GM10266 (cell line): Measurements from ENCODE around the gene C2.
"Not testable (repeated sequence)": the region's sequence is repeated elsewhere in the genome, so short reads cannot be mapped to it uniquely, and the experiment has no call there.

ENCODE experiments used
- DNase-seq: peaks from one replicate; pipeline ENCODE4 v3.0.0; 2012; ENCODE audit errors: extremely low spot score
- TF ChIP-seq, protein P1 (sequence below): IDR thresholded peaks from 2 replicates; pipeline ENCODE4 v1.5.1; 2012; ENCODE audit warnings: mild to moderate bottlenecking, low read depth; ENCODE audit not compliant: control insufficient read depth, insufficient read depth; ENCODE audit errors: missing control alignments

The C2 gene

DNA sequence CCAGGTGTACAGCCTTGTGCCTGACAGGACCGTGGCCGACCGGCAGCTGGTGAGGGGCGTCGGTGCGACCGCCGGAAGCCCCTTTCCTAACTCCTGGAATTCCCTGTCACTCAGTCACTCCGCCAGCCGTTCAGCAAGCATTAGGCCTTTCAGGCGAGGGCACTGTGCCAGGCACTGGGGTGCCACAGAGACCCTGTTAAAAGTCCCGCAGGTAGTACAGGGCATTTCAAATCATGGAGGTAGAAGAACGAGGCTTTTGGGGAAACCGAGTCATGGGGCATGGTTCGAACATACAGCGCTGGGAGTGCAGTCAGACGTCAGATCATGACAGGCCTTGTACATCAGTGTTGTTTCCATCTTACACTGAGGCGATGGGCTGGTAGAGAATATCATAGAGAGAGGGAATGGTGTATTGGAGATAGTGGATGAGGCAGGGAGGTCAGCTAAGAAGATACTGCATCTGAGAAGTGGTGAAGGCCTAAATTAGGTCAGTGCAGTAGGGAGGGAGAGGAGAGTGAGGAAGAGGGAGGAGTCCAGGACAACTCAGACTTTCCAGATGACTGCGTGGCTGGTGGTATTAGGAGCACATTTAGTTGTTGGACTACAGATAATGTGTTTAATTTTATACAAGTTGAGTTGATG lies 45.3 kb downstream of the C2 start:
- peak; percentile 25 for DNase-seq

DNA sequence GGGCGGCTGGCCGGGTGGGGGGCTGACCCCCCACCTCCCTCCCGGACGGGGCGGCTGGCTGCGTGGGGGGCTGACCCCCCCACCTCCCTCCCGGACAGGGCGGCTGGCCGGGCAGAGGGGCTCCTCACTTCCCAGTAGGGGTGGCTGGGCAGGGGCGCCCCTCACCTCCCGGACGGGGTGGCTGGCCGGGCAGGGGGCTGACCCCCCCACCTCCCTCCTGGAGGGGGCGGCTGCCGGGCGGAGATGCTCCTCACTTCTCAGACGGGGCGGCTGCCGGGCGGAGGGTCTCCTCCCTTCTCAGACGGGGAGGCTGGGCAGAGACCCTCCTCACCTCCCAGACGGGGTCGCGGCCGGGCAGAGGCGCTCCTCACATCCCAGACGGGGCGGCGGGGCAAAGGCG lies 48.5 kb downstream of the C2 start:
- not testable (repeated sequence) for DNase-seq

More for the DNA sequence above, 45.3 kb downstream of the C2 start:
- TF ChIP-seq, protein P1, sequence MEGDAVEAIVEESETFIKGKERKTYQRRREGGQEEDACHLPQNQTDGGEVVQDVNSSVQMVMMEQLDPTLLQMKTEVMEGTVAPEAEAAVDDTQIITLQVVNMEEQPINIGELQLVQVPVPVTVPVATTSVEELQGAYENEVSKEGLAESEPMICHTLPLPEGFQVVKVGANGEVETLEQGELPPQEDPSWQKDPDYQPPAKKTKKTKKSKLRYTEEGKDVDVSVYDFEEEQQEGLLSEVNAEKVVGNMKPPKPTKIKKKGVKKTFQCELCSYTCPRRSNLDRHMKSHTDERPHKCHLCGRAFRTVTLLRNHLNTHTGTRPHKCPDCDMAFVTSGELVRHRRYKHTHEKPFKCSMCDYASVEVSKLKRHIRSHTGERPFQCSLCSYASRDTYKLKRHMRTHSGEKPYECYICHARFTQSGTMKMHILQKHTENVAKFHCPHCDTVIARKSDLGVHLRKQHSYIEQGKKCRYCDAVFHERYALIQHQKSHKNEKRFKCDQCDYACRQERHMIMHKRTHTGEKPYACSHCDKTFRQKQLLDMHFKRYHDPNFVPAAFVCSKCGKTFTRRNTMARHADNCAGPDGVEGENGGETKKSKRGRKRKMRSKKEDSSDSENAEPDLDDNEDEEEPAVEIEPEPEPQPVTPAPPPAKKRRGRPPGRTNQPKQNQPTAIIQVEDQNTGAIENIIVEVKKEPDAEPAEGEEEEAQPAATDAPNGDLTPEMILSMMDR = no peak

DNA sequence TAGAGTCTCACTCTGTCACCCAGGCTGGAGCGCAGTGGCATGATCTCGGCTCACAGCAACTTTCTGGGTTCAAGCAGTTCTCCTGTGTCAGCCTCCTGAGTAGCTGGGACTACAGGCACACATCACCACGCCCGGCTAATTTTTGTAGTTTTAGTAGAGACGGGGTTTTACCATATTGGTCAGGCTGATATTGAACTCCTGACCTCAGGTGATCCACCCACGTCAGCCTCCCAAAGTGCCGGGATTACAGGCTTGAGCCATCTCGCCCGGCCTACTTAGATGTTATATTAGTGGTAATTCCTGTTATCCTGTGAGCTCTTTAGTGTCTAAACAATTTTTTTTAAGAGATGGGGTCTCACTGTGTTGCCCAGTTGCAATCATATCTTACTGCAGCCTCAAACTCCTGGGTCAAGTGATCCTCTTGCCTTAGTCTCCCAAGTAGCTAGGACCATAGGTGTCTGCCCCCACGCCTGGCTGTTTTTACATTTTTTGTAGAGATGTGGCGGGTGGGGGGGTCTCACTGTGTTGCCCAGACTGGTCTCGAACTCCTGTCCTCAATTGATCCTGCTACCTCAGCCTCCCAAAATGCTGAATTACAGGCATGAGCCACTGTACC lies 50.4 kb downstream of the C2 start:
- no peak for DNase-seq
- TF ChIP-seq, protein P1 = no peak

DNA sequence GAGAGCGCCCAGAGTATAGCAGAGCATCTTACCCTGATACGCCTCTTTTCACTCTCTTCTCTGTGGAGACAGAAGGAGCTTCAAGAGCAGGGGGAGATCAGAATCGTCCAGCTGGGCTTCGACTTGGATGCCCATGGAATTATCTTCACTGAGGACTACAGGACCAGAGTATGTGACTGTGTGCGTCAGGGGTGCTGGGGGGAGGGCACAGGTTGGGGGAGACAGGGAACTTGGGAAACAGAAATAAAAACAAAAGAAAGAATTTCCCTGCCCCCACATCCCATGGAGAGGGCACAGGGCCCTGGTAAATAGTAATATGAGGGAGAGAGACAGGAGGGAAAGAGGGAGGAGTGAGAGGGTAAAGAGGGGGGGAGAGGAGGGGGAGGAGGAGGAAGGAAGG lies 51.3 kb downstream of the C2 start:
- DNase-seq = no peak
- TF ChIP-seq, protein P1 = no peak

DNA sequence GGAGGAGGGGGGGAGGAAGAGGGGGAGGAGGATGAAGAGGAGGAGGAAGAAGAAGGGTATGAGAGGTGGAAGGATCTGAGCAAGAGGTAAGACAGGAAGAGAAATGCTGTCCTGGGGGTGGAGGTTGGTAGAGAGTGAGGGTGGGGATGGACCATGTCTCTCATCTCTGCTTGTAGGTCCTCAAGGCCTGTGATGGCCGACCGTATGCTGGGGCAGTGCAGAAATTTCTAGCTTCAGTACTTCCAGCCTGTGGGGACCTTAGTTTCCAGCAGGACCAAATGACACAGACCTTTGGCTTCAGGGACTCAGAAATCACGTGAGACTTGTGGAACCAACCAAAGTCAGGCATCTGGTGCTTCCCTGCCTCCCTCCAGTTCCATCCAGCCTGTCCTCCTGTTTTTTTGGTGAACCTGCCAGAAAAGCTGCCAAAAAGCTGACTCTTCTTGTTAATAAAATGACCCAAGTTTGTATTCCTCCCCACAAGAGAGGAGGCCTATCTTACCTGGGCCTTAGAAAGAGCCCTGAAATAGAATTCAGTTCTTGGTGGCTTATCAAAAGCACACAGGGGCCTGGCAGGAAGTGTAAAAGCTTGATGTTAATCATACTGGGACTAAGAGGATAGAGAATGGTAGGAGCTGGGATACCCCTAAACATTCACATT lies 51.9 kb downstream of the C2 start:
- TF ChIP-seq, protein P1 = no peak
- no peak for DNase-seq

DNA sequence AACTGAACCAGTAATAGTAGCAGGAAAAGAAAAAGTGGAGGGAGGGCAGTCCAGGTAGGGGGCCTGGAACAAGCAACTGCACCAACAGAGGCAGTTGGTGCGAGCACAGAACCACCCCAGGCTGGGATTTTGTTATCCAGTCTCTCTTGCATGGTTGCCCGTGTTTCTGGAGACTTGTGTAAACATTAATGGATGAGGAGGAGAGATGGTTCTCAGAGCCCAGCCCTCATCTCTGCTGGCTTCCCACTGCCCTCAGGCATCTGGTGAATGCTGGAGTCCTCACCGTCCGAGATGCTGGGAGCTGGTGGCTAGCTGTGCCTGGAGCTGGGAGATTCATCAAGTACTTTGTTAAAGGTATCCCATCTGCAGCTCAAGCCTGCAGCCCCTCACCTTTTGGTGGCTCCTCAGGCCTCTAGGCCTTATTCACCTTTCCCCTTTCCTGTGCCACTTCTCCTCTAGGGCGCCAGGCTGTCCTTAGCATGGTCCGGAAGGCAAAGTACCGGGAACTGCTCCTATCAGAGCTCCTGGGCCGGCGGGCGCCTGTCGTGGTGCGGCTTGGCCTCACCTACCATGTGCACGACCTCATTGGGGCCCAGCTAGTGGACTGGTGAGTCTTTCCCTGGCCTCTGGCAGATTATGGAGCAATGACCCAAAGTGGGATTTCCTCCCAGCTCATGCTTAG lies 52.8 kb downstream of the C2 start:
- DNase-seq = not testable (repeated sequence)

DNA sequence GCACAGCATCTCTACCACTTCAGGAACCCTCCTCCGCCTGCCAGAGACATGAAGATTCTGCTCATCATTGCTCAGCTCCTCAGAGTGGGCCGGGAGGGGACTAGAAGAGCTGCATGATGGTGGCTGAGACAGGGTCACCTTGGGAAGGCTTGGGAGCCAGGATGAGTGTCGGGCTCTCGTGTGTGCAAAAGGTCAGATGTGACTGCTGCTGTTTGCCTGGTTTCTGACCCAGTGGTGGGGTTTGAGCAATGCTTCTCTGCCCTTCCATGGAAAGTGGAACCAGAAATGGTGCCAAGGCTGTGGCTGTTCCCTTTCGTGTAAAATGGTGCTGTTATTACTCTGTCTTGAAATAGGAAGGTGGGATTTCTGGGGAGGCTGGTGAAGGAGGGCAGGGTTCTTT lies 53.5 kb downstream of the C2 start:
- DNase-seq = not testable (repeated sequence)

DNA sequence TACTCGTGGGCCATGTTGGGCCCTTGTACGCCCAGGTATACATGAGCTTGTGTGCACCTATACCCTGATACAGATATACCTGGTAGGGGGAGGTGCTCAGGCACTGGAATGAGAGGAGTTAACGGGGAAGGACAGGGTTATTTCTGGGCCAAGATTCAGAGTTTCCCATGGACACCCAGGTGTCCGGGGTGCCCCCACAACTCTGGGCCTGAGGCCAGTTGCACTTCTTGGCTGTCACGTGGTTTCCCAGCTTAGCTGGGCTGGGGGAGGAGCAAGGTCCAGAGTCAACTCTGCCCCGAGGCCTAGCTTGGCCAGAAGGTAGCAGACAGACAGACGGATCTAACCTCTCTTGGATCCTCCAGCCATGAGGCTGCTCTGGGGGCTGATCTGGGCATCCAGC lies 54.2 kb downstream of the C2 start, which contains the start of gene C4A:
Gene C4A (plus strand): TSS at position 314 of the 400 bp plus-strand sequence. CDS start 51 bp downstream, at position 365.
- DNase-seq = not testable (repeated sequence)

DNA sequence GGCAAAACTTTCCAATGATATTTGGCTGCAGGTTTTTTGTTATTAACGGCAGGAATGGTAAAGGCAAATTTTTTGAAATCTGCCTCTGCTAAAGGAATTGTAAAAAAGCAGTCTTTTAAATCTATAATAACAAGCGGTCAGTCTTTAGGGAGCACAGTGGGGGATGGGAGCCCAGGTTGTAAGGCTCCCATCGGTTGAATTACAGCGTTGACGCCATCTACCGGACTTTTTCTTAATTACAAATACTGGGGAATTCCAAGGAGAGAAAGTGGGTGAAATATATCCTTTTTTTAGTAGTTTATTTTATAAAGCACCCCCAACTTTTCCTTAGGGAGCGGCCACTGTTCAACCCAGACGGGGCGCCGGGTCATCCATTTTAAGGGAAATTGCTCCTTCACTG lies 61.8 kb downstream of the C2 start:
- not testable (repeated sequence) for DNase-seq

DNA sequence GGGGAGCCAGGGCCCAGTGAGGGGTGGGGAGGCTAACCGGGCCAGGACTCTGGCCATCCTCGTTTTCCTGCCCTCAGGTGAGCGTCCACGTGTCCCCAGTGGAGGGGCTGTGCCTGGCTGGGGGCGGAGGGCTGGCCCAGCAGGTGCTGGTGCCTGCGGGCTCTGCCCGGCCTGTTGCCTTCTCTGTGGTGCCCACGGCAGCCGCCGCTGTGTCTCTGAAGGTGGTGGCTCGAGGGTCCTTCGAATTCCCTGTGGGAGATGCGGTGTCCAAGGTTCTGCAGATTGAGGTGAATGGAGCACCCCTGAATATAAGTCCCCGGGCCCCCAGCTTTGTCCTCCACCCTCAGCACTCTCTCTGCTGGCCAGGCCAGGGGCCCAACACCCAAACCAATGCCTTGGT lies 66.9 kb downstream of the C2 start:
- DNase-seq = not testable (repeated sequence)
